ENCODE results near the gene C9orf152. TPM values are rescaled to one million over a fixed set of nuclear protein-coding genes. Genes with fewer than 3 reads are reported as not detected.

Gene C9orf152
- total and polyA plus RNA-seq, 9 of the 15 experiments (the other 6 are each of a cell fraction or from before 2014, with no cell fraction given), result not detected

DNA sequence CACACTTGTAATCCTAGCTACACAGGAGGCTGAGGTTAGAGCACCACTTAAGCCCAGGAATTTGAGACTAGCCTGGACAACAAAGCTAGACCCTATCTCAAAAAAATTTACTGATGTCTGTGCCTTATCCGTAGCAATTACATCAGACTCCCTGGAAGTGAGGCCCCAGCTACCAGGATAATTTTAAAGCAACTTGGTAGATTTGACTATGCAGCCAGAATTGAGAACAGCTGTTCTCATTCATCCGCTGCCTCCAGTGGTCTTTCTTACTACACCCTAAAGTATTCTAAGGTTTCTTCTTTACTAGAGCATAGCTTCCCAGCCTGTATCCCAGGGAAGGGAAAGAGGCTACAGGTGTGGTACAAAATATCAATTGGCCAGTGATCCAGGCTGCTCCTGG lies 20.4 kb upstream of the C9orf152 start (continued):
- TF ChIP-seq, protein P1, sequence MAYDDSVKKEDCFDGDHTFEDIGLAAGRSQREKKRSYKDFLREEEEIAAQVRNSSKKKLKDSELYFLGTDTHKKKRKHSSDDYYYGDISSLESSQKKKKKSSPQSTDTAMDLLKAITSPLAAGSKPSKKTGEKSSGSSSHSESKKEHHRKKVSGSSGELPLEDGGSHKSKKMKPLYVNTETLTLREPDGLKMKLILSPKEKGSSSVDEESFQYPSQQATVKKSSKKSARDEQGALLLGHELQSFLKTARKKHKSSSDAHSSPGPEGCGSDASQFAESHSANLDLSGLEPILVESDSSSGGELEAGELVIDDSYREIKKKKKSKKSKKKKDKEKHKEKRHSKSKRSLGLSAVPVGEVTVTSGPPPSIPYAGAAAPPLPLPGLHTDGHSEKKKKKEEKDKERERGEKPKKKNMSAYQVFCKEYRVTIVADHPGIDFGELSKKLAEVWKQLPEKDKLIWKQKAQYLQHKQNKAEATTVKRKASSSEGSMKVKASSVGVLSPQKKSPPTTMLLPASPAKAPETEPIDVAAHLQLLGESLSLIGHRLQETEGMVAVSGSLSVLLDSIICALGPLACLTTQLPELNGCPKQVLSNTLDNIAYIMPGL (CRISPR knock-in tag; IDR thresholded peaks at IDR 0.05), result no peak

DNA sequence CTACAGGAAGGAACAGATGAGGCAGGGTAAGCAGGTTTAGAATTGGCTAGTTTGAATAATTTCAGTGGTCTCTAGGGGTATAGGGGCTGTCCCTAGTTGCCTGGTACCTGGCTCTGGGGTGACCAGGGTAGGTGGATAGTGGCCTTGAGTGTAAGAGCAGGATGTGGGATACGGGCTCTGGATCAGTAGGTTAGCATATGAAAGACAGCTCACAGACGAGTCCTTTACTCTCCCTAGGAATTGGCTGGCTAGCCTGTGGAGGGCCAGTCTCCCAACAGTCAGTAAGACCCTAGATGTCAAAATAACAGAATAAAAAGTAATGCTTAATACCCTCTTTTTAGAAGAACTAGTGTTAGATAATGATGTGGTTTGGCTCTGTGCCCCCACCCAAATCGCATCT lies 16.6 kb upstream of the C9orf152 start:
- H3K27me3 ChIP-seq (ENCODE audit: control insufficient read depth in 2 of 2, insufficient read depth in 2 of 2, low read length in 2 of 2), result peaks cover 0 to 9% of the 10 kb centered on the region in 2 experiments; a peak in 3 of 5 replicates
- H3K4me3 ChIP-seq, result no peak overlapping the region
- no peaks in the 10 kb centered on the region for H3K79me2 ChIP-seq (ENCODE audit: control insufficient read depth, insufficient read depth, low read length)
- no peaks in the 10 kb centered on the region for H4K20me1 ChIP-seq (replicated peaks; ENCODE audit: control insufficient read depth, insufficient read depth, low read length)
- H3K9me1 ChIP-seq (ENCODE audit: control insufficient read depth, insufficient read depth, low read length), result no peaks in the 10 kb centered on the region
- intact Hi-C loops (cut with micrococcal nuclease), result no loop called here
- CTCF ChIA-PET (ENCODE audit: low intra/inter-chr PET ratio), result no interaction called here
- H3K36me3 ChIP-seq (ENCODE audit: control insufficient read depth, insufficient read depth, low read length), result no peaks in the 10 kb centered on the region
- no peak overlapping the region for H2AFZ ChIP-seq (ENCODE audit: low read depth, low read length)
- POLR2A ChIA-PET, result no interaction called here
- H3K4me1 ChIP-seq (replicated peaks in 1 of 2; ENCODE audit: control insufficient read depth in 2 of 2, insufficient read depth in 2 of 2, low read length in 2 of 2), result no peaks in the 10 kb centered on the region
- ATAC-seq, result no peak
- TF ChIP-seq CREB1 (IDR thresholded peaks at IDR 0.05) (no peak), CREB1 (CRISPR knock-in tag; IDR thresholded peaks at IDR 0.05) (no peak), ZFP1 (CRISPR knock-in tag; IDR thresholded peaks at IDR 0.05) (no peak)
- H3K9me3 ChIP-seq (replicated peaks; ENCODE audit: control insufficient read depth, insufficient read depth, low read depth, low read length), result no peaks in the 10 kb centered on the region
- no peak for FAIRE-seq
- no TSS peak for BruUV-seq (replicated peaks)
- in situ Hi-C loops (cut with MboI), result no loop called here
- H3K27ac ChIP-seq (ENCODE audit: extremely low read depth, low read depth, low read length), result no peak overlapping the region
- WGBS (ENCODE audit: insufficient coverage, low coverage, missing lambda C conversion rate), result 0% methylated on average over 3 of the region's 3 CpGs
- DNase-seq (ENCODE audit: extremely low read depth in 1 of 4, low spot score in 3 of 4), result no peak
- no peak overlapping the region for H3K4me2 ChIP-seq (ENCODE audit: insufficient read depth, low read length)
- H3K9ac ChIP-seq (ENCODE audit: insufficient read depth in 1 of 2, low read depth in 2 of 2, low read length in 2 of 2), result no peak overlapping the region

All from K562 (cell line).